HCT116 (cell line): Measurements from ENCODE around the gene CXADR. TPM values are rescaled to one million over a fixed set of nuclear protein-coding genes. Genes with fewer than 3 reads are reported as not detected.

ENCODE experiments used
- ATAC-seq: fragments of 200-7000 bp; cut with Tn5 transposase; 2 replicates; pipeline ENCODE4 v1.9.1; 2020; ENCODE audit warnings: mild to moderate bottlenecking, moderate library complexity
- BruUV-seq: library from RNA; stranded (reverse); fragments of 400-500 nt; replicated peaks from 2 replicates; lab custom pipeline; 2021; lab: Mats Ljungman, UMichigan
- CTCF ChIA-PET: fragments of 300-600 bp; sonication (Branson Sonifier 250); formaldehyde crosslinking; loops from one replicate; lab custom pipeline; 2021; ENCODE audit warnings: antibody characterized with exemption; lab: Charles Lee
- POLR2A ChIA-PET: fragments of 300-600, 350-600 bp; sonication (Branson Sonifier 250); formaldehyde crosslinking; loops from one replicate; lab custom pipeline; 2021; ENCODE audit warnings: antibody characterized with exemption; lab: Charles Lee
- RAD21 ChIA-PET, 2 experiments: fragments of 300-600 bp; sonication (Branson Sonifier 250); formaldehyde crosslinking; loops; one replicate each; lab custom pipeline; 2023; ENCODE audit warnings: low total read pairs in 2 of 2; ENCODE audit not compliant: uncharacterized antibody in 2 of 2, unreplicated experiment in 2 of 2, low non-redundant PET in 1 of 2; lab: Charles Lee
- DNase-seq: peaks from one replicate; pipeline ENCODE4 v3.0.0-alpha.2; 2010; ENCODE audit warnings: low read depth, low spot score
- H2AFZ ChIP-seq: fragments of 200-600 bp; shearing (Covaris generic), sonication (generic); 2 replicates; pipeline ENCODE4 v1.6.1; 2017; ENCODE audit warnings: low read depth, mixed run types, mixed read lengths, antibody characterized with exemption, low read length; ENCODE audit not compliant: poor library complexity, severe bottlenecking
- H3K27ac ChIP-seq: 2 replicates; pipeline ENCODE4 v1.5.1; 2012; ENCODE audit warnings: low read depth, low read length
- H3K27me3 ChIP-seq: fragments of 200-600 bp; sonication (generic); 2 replicates; pipeline ENCODE4 v1.6.1; 2016; ENCODE audit warnings: mixed run types, low read length, mixed read lengths; ENCODE audit not compliant: insufficient read depth
- H3K36me3 ChIP-seq, 2 experiments: fragments of 200-500 bp in 1 of 2; fragments of 200-600 bp in 1 of 2; sonication (Bioruptor generic) in 1 of 2; sonication (generic) in 1 of 2; 2 replicates each; pipeline versions ENCODE4 v1.5.1 to v1.6.1; 2014 to 2016; ENCODE audit warnings: low read length in 2 of 2, inconsistent platforms in 1 of 2, mixed read lengths in 1 of 2, mixed run types in 1 of 2; ENCODE audit not compliant: insufficient read depth in 2 of 2, control insufficient read depth in 1 of 2
- H3K4me1 ChIP-seq, 2 experiments: fragments of 200-600 bp in 1 of 2; sonication (generic) in 1 of 2; 2 replicates each; pipeline versions ENCODE4 v1.5.1 to v1.6.1; 2012 to 2017; ENCODE audit warnings: low read length in 2 of 2, inconsistent platforms in 1 of 2, mild to moderate bottlenecking in 1 of 2, mixed read lengths in 1 of 2, mixed run types in 1 of 2, moderate library complexity in 1 of 2; ENCODE audit not compliant: insufficient read depth in 2 of 2, control insufficient read depth in 1 of 2
- H3K4me2 ChIP-seq: fragments of 200-600 bp; sonication (generic); 2 replicates; pipeline ENCODE4 v1.6.1; 2017; ENCODE audit warnings: mixed run types, low read length, mixed read lengths
- H3K4me3 ChIP-seq, 2 experiments: fragments of 200-600 bp in 1 of 2; sonication (generic) in 1 of 2; replicated peaks in 1 of 2; 2 replicates each; pipeline ENCODE4 v1.5.1; 2011 to 2016; ENCODE audit warnings: low read length in 2 of 2, control low read depth in 1 of 2, low read depth in 1 of 2, mild to moderate bottlenecking in 1 of 2, mixed read lengths in 1 of 2, mixed run types in 1 of 2
- H3K79me2 ChIP-seq: fragments of 200-600 bp; sonication (generic); 2 replicates; pipeline ENCODE4 v1.6.1; 2017; ENCODE audit warnings: mild to moderate bottlenecking, mixed run types, low read length, moderate library complexity, mixed read lengths; ENCODE audit not compliant: insufficient read depth
- H3K9ac ChIP-seq: fragments of 200-600 bp; sonication (generic); 2 replicates; pipeline ENCODE4 v1.6.1; 2016; ENCODE audit warnings: low read length, mixed read lengths
- H3K9me2 ChIP-seq: fragments of 200-600 bp; sonication (generic), shearing (Covaris generic); 2 replicates; pipeline ENCODE4 v1.6.1; 2017; ENCODE audit warnings: mixed run types, mild to moderate bottlenecking, moderate library complexity; ENCODE audit not compliant: insufficient read depth
- H3K9me3 ChIP-seq, 2 experiments: fragments of 200-500 bp in 1 of 2; fragments of 200-600 bp in 1 of 2; sonication (Bioruptor generic) in 1 of 2; sonication (generic) in 1 of 2; 2 replicates each; pipeline ENCODE4 v1.6.1; 2014 to 2017; ENCODE audit warnings: low read length in 2 of 2, mixed read lengths in 2 of 2, inconsistent platforms in 1 of 2, low read depth in 1 of 2, mild to moderate bottlenecking in 1 of 2, mixed run types in 1 of 2, moderate library complexity in 1 of 2; ENCODE audit not compliant: control insufficient read depth in 1 of 2, insufficient read depth in 1 of 2
- H4K20me1 ChIP-seq: fragments of 200-600 bp; sonication (generic), shearing (Covaris generic); 2 replicates; pipeline ENCODE4 v1.6.1; 2017; ENCODE audit warnings: mixed run types, mild to moderate bottlenecking, moderate library complexity; ENCODE audit not compliant: insufficient read depth
- CBX3 ChIP-seq: IDR thresholded peaks from 2 replicates; pipeline ENCODE4 v1.6.1; 2012; ENCODE audit warnings: low read depth
- ELF1 ChIP-seq: IDR thresholded peaks from 2 replicates; pipeline ENCODE4 v1.6.1; 2012; ENCODE audit warnings: low read depth, borderline replicate concordance
- MAX ChIP-seq: IDR thresholded peaks from 2 replicates; pipeline ENCODE4 v1.6.1; 2012
- POLR2A ChIP-seq: IDR thresholded peaks from 2 replicates; pipeline ENCODE4 v1.7.0; 2011; ENCODE audit warnings: borderline replicate concordance; ENCODE audit not compliant: insufficient read depth, insufficient read length; ENCODE audit errors: extremely low read depth
- POLR2AphosphoS5 ChIP-seq: IDR thresholded peaks from 2 replicates; pipeline ENCODE4 v1.6.1; 2011; ENCODE audit warnings: mild to moderate bottlenecking, low read depth, low read length, moderate library complexity
- SIN3A ChIP-seq: IDR thresholded peaks from 2 replicates; pipeline ENCODE4 v1.6.1; 2012; ENCODE audit warnings: low read depth
- SRF ChIP-seq: IDR thresholded peaks from 2 replicates; pipeline ENCODE4 v1.6.1; 2012; ENCODE audit warnings: low read depth
- ZBTB33 ChIP-seq: IDR thresholded peaks from 2 replicates; pipeline ENCODE4 v1.6.1; 2011; ENCODE audit warnings: mild to moderate bottlenecking, low read length, moderate library complexity; ENCODE audit not compliant: insufficient replicate concordance; ENCODE audit errors: extremely low read depth
- ZFX ChIP-seq: fragments of 450-650 bp; IDR thresholded peaks from 2 replicates; pipeline ENCODE4 v1.6.1; 2017
- ZNF274 ChIP-seq: fragments of 200-500 bp; sonication (Bioruptor generic); IDR thresholded peaks from 2 replicates; pipeline ENCODE4 v1.6.1; 2014; ENCODE audit warnings: mild to moderate bottlenecking, low read depth, low read length, inconsistent platforms
- intact Hi-C: fragments of 100-400 bp; cut with micrococcal nuclease; formaldehyde crosslinking; loops from 2 replicates; pipeline ENCODE4 v1.10.0; 2022
- total RNA-seq: library from RNA; stranded (reverse); gene quantifications from one replicate; pipeline ENCODE4 v1.2.1, GENCODE V29; 2021; ENCODE audit not compliant: unreplicated experiment

CXADR gene
- total RNA-seq, 1 experiment from 2014 or later, result 21.6 TPM

- intact Hi-C loops, result no loop called here
- no peaks in the 10 kb centered on the region for H3K27me3 ChIP-seq
- BruUV-seq, result no TSS peak
- ATAC-seq (no peak), DNase-seq (no peak)
- no peak overlapping the region for H3K4me3 ChIP-seq
- ChIA-PET RAD21 (no interaction called here), POLR2A (no interaction called here), CTCF (no interaction called here)
- H3K4me1 ChIP-seq, result no peaks in the 10 kb centered on the region
- H3K79me2 ChIP-seq, result no peaks in the 10 kb centered on the region
- no peaks in the 10 kb centered on the region for H3K36me3 ChIP-seq
- no peak for TF ChIP-seq SIN3A
- TF ChIP-seq MAX, result no peak
- no peak for TF ChIP-seq SRF
- TF ChIP-seq POLR2A, result no peak
- no peak for TF ChIP-seq ELF1
- TF ChIP-seq ZBTB33, result no peak
- TF ChIP-seq ZFX, result no peak
- TF ChIP-seq POLR2AphosphoS5, result no peak
- no peak for TF ChIP-seq ZNF274
- TF ChIP-seq CBX3, result no peak
- no peaks in the 10 kb centered on the region for H3K9me3 ChIP-seq
- no peak overlapping the region for H3K4me2 ChIP-seq
- H3K9ac ChIP-seq, result no peak overlapping the region
- no peaks in the 10 kb centered on the region for H3K9me2 ChIP-seq
- H2AFZ ChIP-seq, result no peak overlapping the region
- no peak overlapping the region for H3K27ac ChIP-seq
- H4K20me1 ChIP-seq, result no peaks in the 10 kb centered on the region
These were observed 67.5 kb downstream of the CXADR start for GRCh38 chr21:17580319-17580718.
